Renal cortical epithelial cell (primary cell): ENCODE measurements around the gene TRIM28. TPM values are rescaled to one million over a fixed set of nuclear protein-coding genes. Genes with fewer than 3 reads are reported as not detected.
"Not testable (repeated sequence)": the region's sequence is repeated elsewhere in the genome, so short reads cannot be mapped to it uniquely, and the experiment has no call there.

Experiments
- DNase-seq: peaks from one replicate; pipeline ENCODE4 v3.0.0-alpha.2; 2011; ENCODE audit warnings: low read depth
- total RNA-seq: library from RNA; depleted of rRNA; stranded (reverse); fragments of >200 nt; gene quantifications from 2 replicates; pipeline ENCODE4 v1.2.3, GENCODE V29; 2014

Gene TRIM28
- total RNA-seq, 1 donor from 2014 or later, result 276 TPM

GRCh38 chr19:58577581-58577980, 33.7 kb downstream of the TRIM28 start:
- not testable (repeated sequence) for DNase-seq

GRCh38 chr19:58578012-58578925, 34.4 kb downstream of the TRIM28 start:
- DNase-seq, result no peak

- no peak for DNase-seq
Measured at GRCh38 chr19:58579473-58580142, 35.7 kb downstream of the TRIM28 start.

- peak; percentile 74 for DNase-seq
Measured at GRCh38 chr19:58581227-58582141, 37.6 kb downstream of the TRIM28 start.

- no peak for DNase-seq
Measured at GRCh38 chr19:58582985-58583384, 39.1 kb downstream of the TRIM28 start.

GRCh38 chr19:58584498-58585441, 40.9 kb downstream of the TRIM28 start:
- DNase-seq, result no peak

GRCh38 chr19:58585442-58586132, 41.7 kb downstream of the TRIM28 start:
- DNase-seq, result no peak

- no peak for DNase-seq
Measured at GRCh38 chr19:58586133-58586765, 42.4 kb downstream of the TRIM28 start.

Other genes starting within 250 kb of the TRIM28 start
- gene ERVK3-1, start 238.7 kb upstream of the TRIM28 start, total RNA-seq, result 37.3 and 37.6 TPM in 2 replicates
- 1.4 and 4.0 TPM in 2 replicates for gene ZSCAN22, start 217.1 kb upstream of the TRIM28 start, total RNA-seq
- 6.2 TPM in 1 of 2 replicates, not detected in the other for gene A1BG, start 190.6 kb upstream of the TRIM28 start, total RNA-seq
- 0.17 and 5.5 TPM in 2 replicates for gene ZNF497, start 181.3 kb upstream of the TRIM28 start, total RNA-seq
- gene ZNF837, start 163.0 kb upstream of the TRIM28 start, total RNA-seq, result 5.9 and 6.4 TPM in 2 replicates
- gene RPS5, start 156.8 kb upstream of the TRIM28 start, total RNA-seq, result 847 and 2,009 TPM in 2 replicates
- not detected in 2 replicates for gene RNF225, start 148.4 kb upstream of the TRIM28 start, total RNA-seq
- gene ZNF584, start 135.4 kb upstream of the TRIM28 start, total RNA-seq, result 13.4 and 28.8 TPM in 2 replicates
- 3.1 and 7.6 TPM in 2 replicates for gene ZNF132, start 103.9 kb upstream of the TRIM28 start, total RNA-seq
- gene ZNF324B, start 92.4 kb upstream of the TRIM28 start, total RNA-seq, result 3.8 and 10.2 TPM in 2 replicates
- 11.6 and 16.7 TPM in 2 replicates for gene ZNF324, start 77.0 kb upstream of the TRIM28 start, total RNA-seq
- 5.4 and 11.1 TPM in 2 replicates for gene ZNF446, start 67.7 kb upstream of the TRIM28 start, total RNA-seq
- 3.5 and 7.6 TPM in 2 replicates for gene SLC27A5, start 32.1 kb upstream of the TRIM28 start, total RNA-seq
- gene ZBTB45, start 24.3 kb upstream of the TRIM28 start, total RNA-seq, result 3.1 and 10.2 TPM in 2 replicates
- 124 and 127 TPM in 2 replicates for gene CHMP2A, start 11.0 kb downstream of the TRIM28 start, total RNA-seq
- 39.4 and 55.4 TPM in 2 replicates for gene UBE2M, start 14.5 kb downstream of the TRIM28 start, total RNA-seq
- gene MZF1, start 29.3 kb downstream of the TRIM28 start, total RNA-seq, result 11.6 and 30.6 TPM in 2 replicates